Measurements from ENCODE around the gene IFNG-AS1. TPM values are rescaled to one million over a fixed set of nuclear protein-coding genes. Genes with fewer than 3 reads are reported as not detected.
A peak's percentile ranks its signal among the peaks of the same experiment; 100 is the strongest.

The IFNG-AS1 gene
- total RNA-seq, 2 experiments from 2014 or later, result 15.7 to 36.8 TPM

DNA sequence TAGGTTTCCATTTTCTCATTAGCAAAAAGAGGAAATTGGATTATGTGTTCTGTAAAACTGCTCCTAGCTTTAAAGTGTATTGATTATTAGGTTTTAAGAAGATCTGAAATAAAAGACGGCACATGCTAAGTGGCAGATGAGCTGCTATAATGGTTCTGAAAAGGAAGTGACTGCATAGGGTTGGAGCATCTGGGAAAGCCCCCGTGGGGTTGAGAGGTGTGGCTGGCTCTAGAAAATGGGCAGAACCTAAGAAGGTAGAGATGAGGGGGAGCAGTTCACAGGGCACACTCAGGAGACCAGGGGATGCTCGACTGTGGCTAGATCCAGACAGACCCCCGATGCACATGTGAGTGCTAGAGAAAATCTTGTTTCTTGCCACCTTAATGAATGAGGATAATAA, 1.9 kb downstream of the IFNG-AS1 start:
- CTCF ChIA-PET (ENCODE audit: unreplicated experiment), result no interaction called here
- H3K4me1 ChIP-seq (ENCODE audit: insufficient read depth, low read length, poor library complexity, severe bottlenecking), result peaks cover 63% of the 10 kb centered on the region
- intact Hi-C loops (cut with micrococcal nuclease; ENCODE audit: unreplicated experiment), result loop anchor here (5.0 kb wide), 3 partner anchors 294 to 1374 kb away; partner anchors contain the start of gene RAP1B
- H3K4me2 ChIP-seq (ENCODE audit: low read length), result peak overlapping the region; percentile 81
- no TSS peak for BruUV-seq (replicated peaks)
- H2AFZ ChIP-seq (ENCODE audit: low read length), result peak overlapping the region; percentile 60; the same call in 1 of the 2 replicates
- peak overlapping the region; percentile 97 for H3K27ac ChIP-seq (ENCODE audit: low read depth, low read length, poor library complexity, severe bottlenecking)
- peaks cover 8% of the 10 kb centered on the region; the same call in 1 of the 2 replicates for H3K9me3 ChIP-seq (ENCODE audit: low read length)
- H3K9me2 ChIP-seq (ENCODE audit: insufficient read depth, low read length), result no peaks in the 10 kb centered on the region
- peaks cover 40% of the 10 kb centered on the region for H3K36me3 ChIP-seq (ENCODE audit: insufficient read depth, low read length)
- H3K79me2 ChIP-seq (ENCODE audit: insufficient read depth, low read depth, low read length), result peaks cover 65% of the 10 kb centered on the region
- H4K20me1 ChIP-seq (ENCODE audit: insufficient read depth, low read length), result no peaks in the 10 kb centered on the region
- TF ChIP-seq, protein P1, sequence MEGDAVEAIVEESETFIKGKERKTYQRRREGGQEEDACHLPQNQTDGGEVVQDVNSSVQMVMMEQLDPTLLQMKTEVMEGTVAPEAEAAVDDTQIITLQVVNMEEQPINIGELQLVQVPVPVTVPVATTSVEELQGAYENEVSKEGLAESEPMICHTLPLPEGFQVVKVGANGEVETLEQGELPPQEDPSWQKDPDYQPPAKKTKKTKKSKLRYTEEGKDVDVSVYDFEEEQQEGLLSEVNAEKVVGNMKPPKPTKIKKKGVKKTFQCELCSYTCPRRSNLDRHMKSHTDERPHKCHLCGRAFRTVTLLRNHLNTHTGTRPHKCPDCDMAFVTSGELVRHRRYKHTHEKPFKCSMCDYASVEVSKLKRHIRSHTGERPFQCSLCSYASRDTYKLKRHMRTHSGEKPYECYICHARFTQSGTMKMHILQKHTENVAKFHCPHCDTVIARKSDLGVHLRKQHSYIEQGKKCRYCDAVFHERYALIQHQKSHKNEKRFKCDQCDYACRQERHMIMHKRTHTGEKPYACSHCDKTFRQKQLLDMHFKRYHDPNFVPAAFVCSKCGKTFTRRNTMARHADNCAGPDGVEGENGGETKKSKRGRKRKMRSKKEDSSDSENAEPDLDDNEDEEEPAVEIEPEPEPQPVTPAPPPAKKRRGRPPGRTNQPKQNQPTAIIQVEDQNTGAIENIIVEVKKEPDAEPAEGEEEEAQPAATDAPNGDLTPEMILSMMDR (conservative IDR thresholded peaks at IDR 0.05; ENCODE audit: low read length), result no peak
- TF ChIP-seq EZH2phosphoT487 (IDR thresholded peaks at IDR 0.05; ENCODE audit: borderline replicate concordance, low read depth, low read length), result no peak
- peak; percentile 77 for DNase-seq (ENCODE audit: low spot score)
- POLR2A ChIA-PET, result interaction anchor here (0.6 to 3.6 kb wide), 14 partner anchors 8 to 723 kb away, joined by 3 to 17 read pairs (median 4); partner anchors contain the start of gene CAND1
- peak overlapping the region; percentile 78 for H3K4me3 ChIP-seq (ENCODE audit: low read depth, low read length, poor library complexity, severe bottlenecking)

DNA sequence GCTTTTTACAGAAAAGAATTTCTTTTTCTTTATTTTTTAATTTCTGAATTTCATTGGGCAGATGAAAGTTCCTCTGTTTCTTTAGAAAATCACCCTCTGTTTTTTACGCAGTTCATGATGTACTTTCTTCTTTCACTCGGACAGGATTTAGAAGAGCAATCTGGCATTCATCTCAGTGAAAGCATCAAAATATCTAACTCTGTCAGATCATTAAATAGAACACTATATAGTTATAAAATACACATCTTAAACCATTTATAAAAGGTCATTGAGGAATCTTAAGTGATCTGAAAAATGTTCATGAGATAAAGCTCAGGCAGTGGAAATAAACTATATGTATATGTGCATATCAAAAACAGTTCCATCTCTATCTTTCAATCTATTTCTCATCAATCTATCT, 3.9 kb downstream of the IFNG-AS1 start:
- Histone ChIP-seq H3K4me3 (ENCODE audit: low read depth, low read length, poor library complexity, severe bottlenecking) (peak overlapping the region; percentile 78), H3K27ac (ENCODE audit: low read depth, low read length, poor library complexity, severe bottlenecking) (peak overlapping the region; percentile 97), H3K9me3 (ENCODE audit: low read length) (no peaks in the 10 kb centered on the region), H4K20me1 (ENCODE audit: insufficient read depth, low read length) (no peaks in the 10 kb centered on the region), H3K4me2 (ENCODE audit: low read length) (peak overlapping the region; percentile 81), H3K79me2 (ENCODE audit: insufficient read depth, low read depth, low read length) (peaks cover 84% of the 10 kb centered on the region), H3K4me1 (ENCODE audit: insufficient read depth, low read length, poor library complexity, severe bottlenecking) (peaks cover 46% of the 10 kb centered on the region), H2AFZ (ENCODE audit: low read length) (no peak overlapping the region), H3K36me3 (ENCODE audit: insufficient read depth, low read length) (peaks cover 51% of the 10 kb centered on the region), H3K9me2 (ENCODE audit: insufficient read depth, low read length) (no peaks in the 10 kb centered on the region)
- TF ChIP-seq EZH2phosphoT487 (IDR thresholded peaks at IDR 0.05; ENCODE audit: borderline replicate concordance, low read depth, low read length), result no peak
- CTCF ChIA-PET (ENCODE audit: unreplicated experiment), result no interaction called here
- intact Hi-C loops (cut with micrococcal nuclease; ENCODE audit: unreplicated experiment), result loop anchor here (5.0 kb wide), 3 partner anchors 296 to 1376 kb away; partner anchors contain the start of gene RAP1B
- POLR2A ChIA-PET, result no interaction called here
- DNase-seq (ENCODE audit: low spot score), result no peak
- BruUV-seq (replicated peaks), result no TSS peak

DNA sequence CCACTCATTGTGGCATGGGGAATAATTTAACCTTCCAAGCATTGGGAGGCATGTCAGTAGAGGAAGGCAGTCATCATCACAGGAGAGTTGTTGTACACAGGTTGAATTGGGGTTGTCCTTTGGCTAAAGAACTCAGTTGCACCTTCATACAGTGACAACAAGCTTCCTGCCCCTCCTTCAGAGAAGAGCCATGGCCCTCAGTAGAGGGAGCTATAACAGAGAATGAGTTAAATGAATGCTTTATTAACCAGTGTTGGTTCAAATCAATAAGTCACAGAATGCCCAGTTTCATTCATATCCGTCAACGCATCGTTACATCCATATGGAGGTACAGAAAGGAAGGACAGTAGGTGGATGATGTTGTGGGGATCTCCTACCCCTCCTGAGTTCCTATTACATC, 4.8 kb downstream of the IFNG-AS1 start:
- no TSS peak for BruUV-seq (replicated peaks)
- CTCF ChIA-PET (ENCODE audit: unreplicated experiment), result no interaction called here
- DNase-seq (ENCODE audit: low spot score), result peak; percentile 22

More for the DNA sequence above, 4.8 kb downstream of the IFNG-AS1 start:
- Histone ChIP-seq H2AFZ (ENCODE audit: low read length) (no peak overlapping the region), H3K27ac (ENCODE audit: low read depth, low read length, poor library complexity, severe bottlenecking) (no peak overlapping the region), H3K4me1 (ENCODE audit: insufficient read depth, low read length, poor library complexity, severe bottlenecking) (peaks cover 37% of the 10 kb centered on the region), H4K20me1 (ENCODE audit: insufficient read depth, low read length) (no peaks in the 10 kb centered on the region), H3K9me3 (ENCODE audit: low read length) (no peaks in the 10 kb centered on the region), H3K79me2 (ENCODE audit: insufficient read depth, low read depth, low read length) (peaks cover 93% of the 10 kb centered on the region), H3K4me3 (ENCODE audit: low read depth, low read length, poor library complexity, severe bottlenecking) (no peak overlapping the region), H3K9me2 (ENCODE audit: insufficient read depth, low read length) (no peaks in the 10 kb centered on the region), H3K4me2 (ENCODE audit: low read length) (peak overlapping the region; percentile 81; the same call in 1 of the 2 replicates), H3K36me3 (ENCODE audit: insufficient read depth, low read length) (peaks cover 60% of the 10 kb centered on the region)
- intact Hi-C loops (cut with micrococcal nuclease; ENCODE audit: unreplicated experiment), result loop anchor here (5.0 kb wide), 3 partner anchors 297 to 1377 kb away; partner anchors contain the start of gene RAP1B
- no peak for TF ChIP-seq EZH2phosphoT487 (IDR thresholded peaks at IDR 0.05; ENCODE audit: borderline replicate concordance, low read depth, low read length)
- TF ChIP-seq, protein P1 (conservative IDR thresholded peaks at IDR 0.05; ENCODE audit: low read length), result peak; percentile 67
- POLR2A ChIA-PET, result interaction anchor here (0.7 kb wide), 1 partner anchor 10 kb away, joined by 4 read pairs; no protein-coding TSS in a partner anchor

Data from OCI-LY7 (cell line).